Body of pancreas (tissue), 4 donors: ENCODE results near the gene SUN2. TPM values are rescaled to one million over a fixed set of nuclear protein-coding genes. Genes with fewer than 3 reads are reported as not detected.

Experiments used
- ATAC-seq: fragments of 150-250 bp; one replicate; pipeline ENCODE4 v1.9.1; 2016
- DNase-seq, 4 donors: peaks; one replicate each; pipeline ENCODE4 v3.0.0-alpha.2; 2019
- H3K27ac ChIP-seq, 4 donors: fragments of 200-600 bp; sonication (generic); 1 replicate in 3 of 4; 2 replicates in 1 of 4; pipeline versions ENCODE4 v1.5.1 to v1.6.1; 2016 to 2019; ENCODE audit warnings: mild to moderate bottlenecking in 1 of 4, mixed read lengths in 1 of 4, moderate library complexity in 1 of 4
- H3K27me3 ChIP-seq, 2 donors: fragments of 200-600 bp; sonication (generic); one replicate each; pipeline ENCODE4 v1.6.0; 2016; ENCODE audit warnings: mild to moderate bottlenecking in 1 of 2
- H3K36me3 ChIP-seq, 2 donors: fragments of 200-600 bp; sonication (generic); replicated peaks in 1 of 2; 2 replicates each; pipeline ENCODE4 v1.5.1; 2016; ENCODE audit warnings: low read depth in 2 of 2; ENCODE audit not compliant: insufficient read depth in 1 of 2
- H3K4me1 ChIP-seq: fragments of 200-600 bp; sonication (generic); one replicate; pipeline ENCODE4 v1.6.0; 2016
- H3K4me3 ChIP-seq, 2 donors: fragments of 200-600 bp; sonication (generic); 1 replicate in 1 of 2; 2 replicates in 1 of 2; pipeline ENCODE4 v1.5.1; 2016 to 2019
- H3K9me3 ChIP-seq, 3 donors: fragments of 200-600 bp; sonication (generic); 1 replicate in 2 of 3; 2 replicates in 1 of 3; pipeline ENCODE4 v1.5.1; 2016
- POLR2A ChIP-seq, 3 donors: fragments of 450-650 bp; IDR thresholded peaks; one replicate each; pipeline ENCODE4 v1.6.1; 2016; ENCODE audit warnings: antibody characterized with exemption in 3 of 3, mild to moderate bottlenecking in 2 of 3
- WGBS, 2 donors: methylation state at CpG; one replicate each; pipeline ENCODE4 v1.1.5; 2017; 5-methylcytosine and 5-hydroxymethylcytosine counted together
- intact Hi-C: fragments of 100-400 bp; cut with DNase I; formaldehyde crosslinking; loops from one replicate; pipeline ENCODE4 v1.15.1; 2023
- total RNA-seq, 2 donors: library from RNA; depleted of rRNA; stranded (reverse); fragments of >200 nt; gene quantifications; one replicate each; pipeline ENCODE4 v1.1.0, GENCODE V29; 2016
- TF ChIP-seq, protein P1 (sequence below), 7 experiments: fragments of 450-650 bp in 4 of 7; fragments of 200-600 bp in 3 of 7; sonication (generic) in 3 of 7; IDR thresholded peaks; one replicate each; pipeline ENCODE4 v1.5.1; 2016 to 2019; ENCODE audit warnings: antibody characterized with exemption in 7 of 7

The SUN2 gene
- total RNA-seq, 2 donors from 2014 or later: 143 to 166 TPM

DNA sequence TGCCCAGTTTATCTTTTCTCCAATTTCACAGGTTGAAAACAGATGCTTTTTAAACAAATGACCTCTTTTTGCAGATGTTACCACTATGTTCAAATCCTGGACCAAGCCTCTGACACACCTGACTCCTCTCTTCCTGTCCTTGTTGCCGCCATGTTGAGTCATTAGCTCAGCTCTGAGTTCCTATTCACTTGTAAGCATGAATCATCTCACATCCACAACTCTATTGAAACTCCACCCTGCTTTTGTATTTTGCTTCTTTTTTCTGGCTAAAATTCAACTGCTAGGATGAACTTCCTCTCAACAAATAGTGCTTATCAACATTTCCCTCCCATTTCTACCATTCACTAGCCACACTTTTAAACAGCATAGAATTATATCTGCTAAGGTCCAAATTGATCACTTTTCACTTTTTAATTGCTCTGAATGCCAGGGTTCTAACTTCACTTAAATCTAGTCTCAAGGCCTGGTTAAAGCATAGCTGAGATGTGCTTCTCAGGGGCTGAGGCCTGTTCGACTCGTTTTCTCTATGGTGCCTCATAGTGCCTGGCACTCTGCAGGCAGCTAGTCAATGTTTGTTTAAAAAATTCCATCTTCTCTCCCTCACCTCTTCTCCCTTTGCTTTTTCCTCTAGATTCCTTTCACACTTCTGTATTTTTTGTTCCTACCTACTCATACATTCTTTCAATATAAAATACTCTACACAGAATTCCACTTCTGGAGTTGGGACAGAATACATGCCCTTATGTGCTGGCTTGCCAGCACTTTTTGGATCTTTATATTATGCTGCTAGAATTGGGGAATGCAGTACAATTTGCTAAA lies 59.0 kb downstream of the SUN2 start:
- intact Hi-C loops: no loop called here
- no peak for ATAC-seq
- H3K4me1 ChIP-seq: peaks cover 50% of the 10 kb centered on the region
- DNase-seq: peak in 3 of 4 donors; percentile 38 to 47 (median 46)
- H3K27ac ChIP-seq: peak overlapping the region; percentile 51 to 99 (median 76)
- H3K4me3 ChIP-seq: no peak overlapping the region
- no peaks in the 10 kb centered on the region for H3K27me3 ChIP-seq
- H3K36me3 ChIP-seq: peaks cover 0 to 3% of the 10 kb centered on the region in 2 donors
- TF ChIP-seq, protein P1, sequence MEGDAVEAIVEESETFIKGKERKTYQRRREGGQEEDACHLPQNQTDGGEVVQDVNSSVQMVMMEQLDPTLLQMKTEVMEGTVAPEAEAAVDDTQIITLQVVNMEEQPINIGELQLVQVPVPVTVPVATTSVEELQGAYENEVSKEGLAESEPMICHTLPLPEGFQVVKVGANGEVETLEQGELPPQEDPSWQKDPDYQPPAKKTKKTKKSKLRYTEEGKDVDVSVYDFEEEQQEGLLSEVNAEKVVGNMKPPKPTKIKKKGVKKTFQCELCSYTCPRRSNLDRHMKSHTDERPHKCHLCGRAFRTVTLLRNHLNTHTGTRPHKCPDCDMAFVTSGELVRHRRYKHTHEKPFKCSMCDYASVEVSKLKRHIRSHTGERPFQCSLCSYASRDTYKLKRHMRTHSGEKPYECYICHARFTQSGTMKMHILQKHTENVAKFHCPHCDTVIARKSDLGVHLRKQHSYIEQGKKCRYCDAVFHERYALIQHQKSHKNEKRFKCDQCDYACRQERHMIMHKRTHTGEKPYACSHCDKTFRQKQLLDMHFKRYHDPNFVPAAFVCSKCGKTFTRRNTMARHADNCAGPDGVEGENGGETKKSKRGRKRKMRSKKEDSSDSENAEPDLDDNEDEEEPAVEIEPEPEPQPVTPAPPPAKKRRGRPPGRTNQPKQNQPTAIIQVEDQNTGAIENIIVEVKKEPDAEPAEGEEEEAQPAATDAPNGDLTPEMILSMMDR (IDR thresholded peaks at IDR 0.05): no peak
- no peak for TF ChIP-seq POLR2A (IDR thresholded peaks at IDR 0.05)
- no peaks in the 10 kb centered on the region for H3K9me3 ChIP-seq
- 34 to 42% methylated on average over 3 of the region's 3 CpGs for WGBS, 2 donors

DNA sequence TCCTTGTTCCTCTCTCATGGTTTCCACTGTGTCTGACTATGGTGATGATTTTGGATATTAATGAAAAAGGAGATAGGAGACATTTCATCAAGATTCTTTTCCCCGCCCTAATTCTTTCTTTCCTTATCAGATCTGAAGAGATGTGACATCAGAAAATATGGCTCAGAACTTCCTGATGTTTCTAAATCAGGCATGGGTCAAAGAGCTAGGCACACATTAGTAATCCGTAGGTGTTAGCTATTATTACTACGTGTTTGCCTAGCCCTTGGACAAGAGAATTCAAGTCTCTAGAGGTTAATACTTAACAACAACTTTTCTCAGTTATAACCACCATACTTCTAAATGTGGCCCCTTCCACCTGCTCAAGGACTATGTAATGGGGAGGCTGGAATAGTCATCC lies 60.9 kb downstream of the SUN2 start:
- WGBS, 2 donors: 69 to 72% methylated on average over 3 of the region's 3 CpGs
- peaks cover 45% of the 10 kb centered on the region for H3K4me1 ChIP-seq
- intact Hi-C loops: no loop called here
- DNase-seq (no peak), ATAC-seq (no peak)
- no peaks in the 10 kb centered on the region for H3K9me3 ChIP-seq
- peak overlapping the region in 2 of 4 donors; percentile 41 to 99 for H3K27ac ChIP-seq
- no peaks in the 10 kb centered on the region for H3K27me3 ChIP-seq
- no peak overlapping the region for H3K4me3 ChIP-seq
- TF ChIP-seq POLR2A (IDR thresholded peaks at IDR 0.05): no peak
- TF ChIP-seq, protein P1 (IDR thresholded peaks at IDR 0.05): no peak
- peaks cover 0 to 3% of the 10 kb centered on the region in 2 donors for H3K36me3 ChIP-seq

DNA sequence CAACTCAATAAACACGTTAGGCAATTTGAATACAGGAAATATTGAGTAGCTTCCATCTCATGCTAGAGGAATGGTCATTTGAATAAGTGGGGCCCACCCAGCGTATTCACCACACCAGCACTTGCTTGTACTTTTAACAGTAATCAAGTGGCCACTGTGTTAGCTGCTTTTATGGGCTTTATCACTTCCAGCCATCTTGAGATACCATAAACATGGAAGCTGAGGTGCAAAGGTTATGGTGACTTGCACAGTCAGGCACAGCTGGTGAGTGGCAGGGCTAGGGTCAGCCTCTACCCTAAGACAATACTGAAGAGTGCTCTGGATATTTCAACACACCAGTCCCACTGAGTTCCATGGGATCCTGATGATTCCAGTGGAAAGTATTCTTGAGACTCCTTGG lies 61.7 kb downstream of the SUN2 start:
- no peak for ATAC-seq
- Histone ChIP-seq H3K36me3 (peaks cover 0 to 3% of the 10 kb centered on the region in 2 donors), H3K27me3 (no peaks in the 10 kb centered on the region), H3K4me1 (peaks cover 36% of the 10 kb centered on the region), H3K27ac (peak overlapping the region in 1 of 4 donors; percentile 99), H3K4me3 (no peak overlapping the region), H3K9me3 (no peaks in the 10 kb centered on the region)
- 85 to 88% methylated on average over 2 of the region's 2 CpGs for WGBS, 2 donors
- TF ChIP-seq POLR2A (IDR thresholded peaks at IDR 0.05): no peak
- TF ChIP-seq, protein P1 (IDR thresholded peaks at IDR 0.05): no peak
- no peak for DNase-seq
- intact Hi-C loops: no loop called here

DNA sequence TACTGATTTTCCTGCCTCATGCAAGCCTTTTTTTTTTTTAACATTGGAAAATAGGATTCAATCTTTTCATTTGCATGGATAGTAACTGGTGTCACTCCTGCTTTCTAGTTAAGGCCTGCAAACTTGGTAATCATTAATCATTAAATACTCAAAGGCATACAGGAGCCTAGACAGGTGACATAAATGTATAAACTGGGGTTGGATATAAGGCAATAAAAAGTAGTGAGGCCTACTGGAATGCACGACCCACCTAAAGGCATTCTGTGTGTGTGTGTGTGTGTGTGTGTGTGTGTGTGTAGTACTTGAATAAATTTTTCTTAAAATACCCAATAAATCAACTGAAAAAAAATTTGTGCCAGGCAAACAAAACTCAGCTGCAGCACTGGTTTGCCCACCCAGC lies 66.1 kb downstream of the SUN2 start:
- TF ChIP-seq, protein P1 (IDR thresholded peaks at IDR 0.05): no peak
- no peak for TF ChIP-seq POLR2A (IDR thresholded peaks at IDR 0.05)
- DNase-seq: no peak
- H3K4me1 ChIP-seq: no peaks in the 10 kb centered on the region
- H3K27me3 ChIP-seq: no peaks in the 10 kb centered on the region
- ATAC-seq: no peak
- no peaks in the 10 kb centered on the region for H3K9me3 ChIP-seq
- WGBS, 2 donors: 42 to 63% methylated on average over 1 of the region's 1 CpG
- intact Hi-C loops: no loop called here
- H3K36me3 ChIP-seq: peaks cover 0 to 20% of the 10 kb centered on the region in 2 donors
- no peak overlapping the region for H3K4me3 ChIP-seq
- no peak overlapping the region for H3K27ac ChIP-seq

DNA sequence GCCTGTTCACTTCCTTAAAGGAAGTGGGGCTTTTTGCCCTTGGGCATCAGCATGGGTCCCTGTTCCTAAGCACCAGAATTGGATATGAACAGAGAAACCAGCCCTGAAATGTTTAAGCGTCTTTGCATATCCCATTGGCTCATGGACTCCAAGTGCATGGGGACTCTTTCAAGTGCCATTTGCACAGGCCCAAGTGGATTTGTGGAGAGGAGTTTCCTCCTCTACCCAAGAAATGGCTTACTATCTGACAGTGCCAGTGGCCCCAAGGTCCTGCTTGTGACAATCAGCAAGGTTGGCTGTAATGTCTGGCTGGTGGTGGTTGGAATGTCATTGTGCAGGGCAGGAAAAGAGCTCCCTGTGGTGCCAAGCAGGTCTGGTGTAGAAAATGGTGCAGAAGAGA lies 70.0 kb downstream of the SUN2 start:
- H3K36me3 ChIP-seq: peaks cover 0 to 24% of the 10 kb centered on the region in 2 donors
- H3K4me3 ChIP-seq: no peak overlapping the region
- no peaks in the 10 kb centered on the region for H3K27me3 ChIP-seq
- H3K9me3 ChIP-seq: no peaks in the 10 kb centered on the region
- intact Hi-C loops: no loop called here
- no peak for ATAC-seq
- WGBS, 2 donors: 67 to 90% methylated on average over 1 of the region's 1 CpG
- H3K4me1 ChIP-seq: peaks cover 12% of the 10 kb centered on the region
- no peak overlapping the region for H3K27ac ChIP-seq
- TF ChIP-seq, protein P1 (IDR thresholded peaks at IDR 0.05): no peak
- no peak for TF ChIP-seq POLR2A (IDR thresholded peaks at IDR 0.05)
- DNase-seq: no peak
